Subcutaneous adipose tissue (tissue), 4 donors: ENCODE measurements around the gene CLIC5. TPM values are rescaled to one million over a fixed set of nuclear protein-coding genes. Genes with fewer than 3 reads are reported as not detected.

Experiments used
- CTCF ChIP-seq: fragments of 450-650 bp; IDR thresholded peaks from one replicate; pipeline ENCODE4 v1.5.1; 2016; ENCODE audit warnings: low read depth, mild to moderate bottlenecking, control low read depth, antibody characterized with exemption, moderate library complexity
- total RNA-seq, 4 donors: library from RNA; depleted of rRNA; stranded (reverse); fragments of >200 nt; gene quantifications; one replicate each; pipeline ENCODE4 v1.1.0, GENCODE V29; 2016

CLIC5 gene
- total RNA-seq, 4 donors from 2014 or later, result 2.0 to 15.2 (median 8.5) TPM

- TF ChIP-seq CTCF, result no peak
Observed at GRCh38 chr6:46048646-46049297, 33.1 kb upstream of the CLIC5 start.

GRCh38 chr6:46046558-46047174, 31.0 kb upstream of the CLIC5 start:
- TF ChIP-seq CTCF, result no peak

GRCh38 chr6:46044881-46045617, 29.4 kb upstream of the CLIC5 start:
- TF ChIP-seq CTCF, result no peak

- TF ChIP-seq CTCF, result no peak
Observed at GRCh38 chr6:46042355-46042999, 26.8 kb upstream of the CLIC5 start.

GRCh38 chr6:46040288-46040687, 24.6 kb upstream of the CLIC5 start:
- no peak for TF ChIP-seq CTCF

GRCh38 chr6:46039646-46040045, 24.0 kb upstream of the CLIC5 start:
- no peak for TF ChIP-seq CTCF

- TF ChIP-seq CTCF, result no peak
Observed at GRCh38 chr6:46036911-46037310, 21.3 kb upstream of the CLIC5 start.
